GM19240 (cell line): ENCODE results near the gene PRRC2B.
"Not testable (repeated sequence)": the region's sequence is repeated elsewhere in the genome, so short reads cannot be mapped to it uniquely, and the experiment has no call there.

Experiments
- DNase-seq: peaks from one replicate; pipeline ENCODE4 v3.0.0; 2011; ENCODE audit warnings: low spot score; ENCODE audit not compliant: insufficient read length

The PRRC2B gene

DNA sequence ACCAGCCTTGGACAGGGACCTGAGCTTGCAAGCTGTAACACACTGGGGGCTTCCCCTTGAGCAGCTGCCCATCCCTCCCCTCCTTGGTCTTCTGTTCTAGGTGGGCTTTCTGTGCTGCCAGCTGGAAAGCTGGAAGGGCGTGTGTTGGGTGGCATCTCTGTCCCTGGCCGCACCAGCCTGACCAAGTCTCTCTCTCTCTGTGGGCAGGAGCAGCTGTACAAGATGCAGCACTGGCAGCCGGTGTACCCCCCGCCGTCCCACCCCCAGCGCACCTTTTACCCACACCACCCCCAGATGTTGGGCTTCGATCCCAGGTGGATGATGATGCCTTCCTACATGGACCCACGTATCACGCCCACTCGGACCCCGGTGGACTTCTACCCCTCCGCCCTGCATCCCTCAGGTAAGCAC, 76.7 kb downstream of the PRRC2B start:
- DNase-seq = no peak

DNA sequence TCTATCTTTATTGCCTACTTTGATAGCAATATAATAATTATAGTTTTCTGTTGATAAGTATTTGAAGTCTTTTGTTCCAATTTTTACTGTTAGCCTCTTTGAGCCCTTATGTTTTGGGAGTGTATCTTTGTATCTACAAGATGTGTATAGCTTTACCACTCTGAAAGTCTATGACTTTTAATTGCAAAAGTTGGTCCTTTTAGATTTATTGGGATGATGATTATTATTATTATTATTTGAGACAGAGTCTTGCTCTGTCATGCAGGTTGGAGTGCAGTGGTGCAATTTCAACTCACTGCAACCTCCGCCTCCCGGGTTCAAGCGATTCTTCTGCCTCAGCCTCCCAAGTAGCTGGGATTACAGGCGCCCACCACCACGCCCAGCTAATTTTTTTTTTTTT, 78.2 kb downstream of the PRRC2B start:
- not testable (repeated sequence) for DNase-seq

DNA sequence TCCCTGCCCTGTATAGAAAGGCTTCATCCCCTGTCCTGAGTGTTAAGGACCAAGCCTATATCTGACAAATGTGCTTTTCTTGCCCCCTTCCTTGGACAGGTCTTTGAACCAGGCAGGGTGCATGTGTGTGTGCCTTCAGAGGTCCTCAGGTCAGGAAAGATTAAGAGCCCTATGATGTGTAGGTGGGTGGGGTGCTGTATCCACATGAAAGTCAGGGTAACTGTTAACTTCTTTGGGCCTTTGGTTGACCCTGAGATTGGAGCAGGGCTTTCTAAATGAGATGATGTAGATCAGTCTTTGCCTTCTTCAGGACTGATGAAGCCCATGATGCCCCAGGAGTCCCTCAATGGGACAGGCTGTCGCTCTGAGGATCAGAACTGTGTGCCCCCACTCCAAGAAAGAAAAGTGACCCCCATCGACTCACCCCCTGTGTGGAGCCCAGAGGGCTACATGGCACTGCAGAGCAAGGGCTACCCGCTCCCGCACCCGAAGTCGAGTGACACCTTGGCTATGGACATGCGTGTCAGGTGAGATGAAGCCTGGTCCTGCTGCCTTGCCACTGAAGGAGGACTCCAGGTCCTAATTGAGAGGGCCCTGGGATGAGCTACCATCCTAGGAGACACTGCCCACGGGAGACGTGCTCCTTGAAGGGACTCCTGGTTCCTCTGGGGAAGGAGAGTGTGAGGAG, 79.5 kb downstream of the PRRC2B start:
- DNase-seq = no peak

DNA sequence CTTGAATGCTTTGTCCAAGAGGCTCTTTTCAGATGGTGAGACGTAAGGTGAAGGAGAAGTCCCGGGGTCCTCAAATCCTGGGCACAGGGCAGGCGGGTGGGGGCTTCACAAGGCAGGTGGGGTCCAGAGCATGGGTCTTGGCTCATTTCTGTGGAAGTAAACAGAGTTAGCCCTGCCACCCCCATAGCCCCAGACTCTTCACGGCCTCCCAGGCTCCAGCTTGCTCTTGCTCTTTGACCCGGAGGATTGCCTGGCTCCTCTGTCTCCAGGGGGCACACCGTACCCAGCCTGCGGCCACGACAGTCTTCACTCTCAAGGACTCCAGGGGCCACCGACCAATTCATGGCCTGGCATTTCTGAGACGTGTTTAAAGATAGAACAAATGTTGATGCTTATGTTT, 80.0 kb downstream of the PRRC2B start:
- DNase-seq = no peak

DNA sequence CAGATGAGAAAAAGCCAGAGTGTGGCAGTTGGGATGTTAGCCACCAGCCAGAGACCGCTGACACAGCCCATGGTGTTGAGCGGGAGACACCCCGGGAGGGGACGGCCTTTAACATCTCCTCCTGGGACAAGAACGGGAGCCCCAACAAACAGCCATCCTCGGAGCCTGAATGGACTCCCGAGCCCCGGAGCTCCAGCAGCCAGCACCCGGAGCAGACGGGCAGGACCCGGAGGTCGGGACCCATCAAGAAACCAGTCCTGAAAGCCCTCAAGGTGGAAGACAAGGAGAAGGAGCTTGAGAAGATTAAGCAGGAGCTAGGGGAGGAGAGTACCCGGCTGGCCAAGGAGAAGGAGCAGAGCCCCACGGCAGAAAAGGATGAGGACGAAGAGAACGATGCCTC, 80.8 kb downstream of the PRRC2B start:
- no peak for DNase-seq

DNA sequence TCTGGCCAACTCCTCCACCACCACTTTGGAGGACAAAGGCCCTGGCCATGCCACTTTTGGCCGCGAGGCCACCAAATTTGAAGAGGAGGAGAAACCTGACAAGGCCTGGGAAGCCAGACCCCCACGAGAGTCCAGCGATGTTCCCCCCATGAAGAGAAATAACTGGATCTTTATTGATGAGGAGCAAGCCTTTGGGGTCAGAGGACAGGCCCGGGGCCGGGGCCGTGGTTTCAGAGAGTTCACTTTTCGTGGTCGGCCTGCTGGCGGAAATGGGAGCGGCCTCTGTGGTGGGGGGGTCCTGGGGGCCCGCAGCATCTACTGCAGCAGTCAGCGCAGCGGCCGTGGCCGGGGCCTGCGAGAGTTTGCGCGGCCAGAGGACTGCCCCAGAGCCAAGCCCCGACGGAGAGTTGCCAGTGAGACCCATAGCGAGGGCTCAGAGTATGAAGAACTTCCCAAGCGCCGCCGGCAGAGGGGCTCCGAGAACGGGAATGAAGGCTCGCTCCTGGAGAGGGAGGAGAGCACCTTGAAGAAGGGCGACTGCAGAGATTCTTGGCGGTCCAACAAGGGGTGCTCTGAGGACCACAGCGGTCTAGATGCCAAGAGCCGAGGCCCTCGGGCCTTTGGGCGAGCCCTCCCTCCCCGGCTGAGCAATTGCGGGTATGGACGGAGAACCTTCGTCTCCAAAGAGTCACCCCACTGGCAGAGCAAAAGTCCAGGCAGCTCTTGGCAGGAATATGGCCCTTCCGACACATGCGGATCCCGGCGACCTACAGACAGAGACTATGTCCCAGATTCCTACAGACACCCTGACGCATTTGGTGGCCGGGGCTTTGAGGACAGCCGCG, 81.4 kb downstream of the PRRC2B start:
- DNase-seq = no peak

DNA sequence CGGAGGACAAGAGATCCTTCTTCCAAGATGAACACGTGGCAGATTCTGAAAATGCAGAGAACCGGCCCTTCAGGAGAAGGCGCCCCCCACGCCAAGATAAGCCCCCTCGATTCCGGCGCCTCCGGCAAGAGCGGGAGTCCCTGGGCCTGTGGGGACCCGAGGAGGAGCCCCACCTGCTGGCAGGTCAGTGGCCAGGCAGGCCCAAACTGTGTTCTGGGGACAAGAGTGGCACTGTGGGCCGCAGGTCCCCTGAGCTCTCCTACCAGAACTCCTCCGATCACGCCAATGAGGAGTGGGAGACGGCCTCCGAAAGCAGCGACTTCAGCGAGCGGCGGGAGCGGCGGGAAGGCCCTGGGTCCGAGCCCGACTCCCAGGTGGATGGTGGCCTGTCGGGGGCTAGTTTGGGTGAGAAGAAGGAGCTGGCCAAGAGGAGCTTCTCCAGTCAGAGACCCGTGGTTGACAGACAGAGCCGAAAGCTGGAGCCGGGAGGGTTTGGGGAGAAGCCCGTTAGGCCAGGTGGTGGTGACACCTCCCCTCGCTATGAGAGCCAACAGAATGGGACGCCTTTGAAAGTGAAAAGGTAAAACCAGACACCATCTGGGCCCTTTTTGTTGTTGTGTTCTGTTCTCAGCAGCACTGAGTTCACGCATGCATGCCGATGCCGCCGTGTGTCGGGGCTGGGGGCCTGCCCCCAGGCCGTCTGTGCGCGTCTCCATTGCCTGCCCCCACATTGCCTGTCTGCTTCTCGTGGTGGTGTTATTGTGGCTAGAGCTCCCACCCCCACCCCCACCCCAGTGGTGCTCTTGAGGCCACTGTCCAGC, 82.3 kb downstream of the PRRC2B start:
- DNase-seq = no peak

DNA sequence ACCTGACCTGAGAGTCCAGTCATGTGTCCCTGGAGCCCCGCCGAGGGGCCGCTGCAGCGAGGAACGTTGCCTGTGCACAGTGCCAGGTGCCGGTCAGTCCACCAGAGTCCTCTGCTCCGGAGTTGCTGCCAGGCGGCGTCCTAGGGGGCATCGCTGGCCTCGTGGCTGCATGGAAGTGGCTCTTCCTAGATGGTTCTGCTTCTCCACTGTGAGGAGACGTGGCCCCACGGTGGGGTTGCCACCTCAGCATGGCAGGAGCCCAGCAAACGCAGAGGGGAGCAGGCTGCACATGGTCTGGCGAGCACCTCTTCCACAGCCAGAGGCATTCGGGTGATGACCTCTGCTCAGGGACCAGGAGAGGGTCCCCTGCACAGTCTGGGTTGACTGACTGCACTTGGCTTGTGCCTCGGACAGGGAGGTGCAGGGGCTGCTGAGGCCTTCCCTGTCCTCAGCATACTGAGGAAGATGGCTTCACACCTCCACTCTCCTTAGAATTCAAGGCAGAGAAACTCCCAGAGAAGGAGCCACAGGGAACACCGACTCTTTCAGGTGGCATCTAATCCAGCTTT, 83.0 kb downstream of the PRRC2B start:
- DNase-seq = no peak

DNA sequence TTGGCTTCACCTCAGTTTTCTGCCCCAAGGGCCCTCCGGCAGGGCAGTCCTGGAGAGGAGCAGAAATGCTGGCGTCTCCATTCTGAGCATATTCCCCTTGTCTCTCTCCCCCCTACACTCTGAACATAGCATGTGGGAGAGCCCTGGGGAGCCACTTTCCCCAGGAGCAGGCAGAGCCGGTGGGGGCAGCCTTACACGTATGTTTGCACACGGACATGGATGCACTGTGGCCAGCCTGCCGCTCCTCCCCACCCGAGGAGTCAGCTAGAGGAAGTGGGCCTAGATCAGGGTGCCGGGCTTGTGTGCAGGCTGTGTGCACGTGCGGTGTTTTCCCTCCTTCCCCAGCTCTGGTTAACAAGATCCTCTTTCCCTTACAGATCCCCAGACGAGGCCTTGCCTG, 83.5 kb downstream of the PRRC2B start:
- DNase-seq = no peak

DNA sequence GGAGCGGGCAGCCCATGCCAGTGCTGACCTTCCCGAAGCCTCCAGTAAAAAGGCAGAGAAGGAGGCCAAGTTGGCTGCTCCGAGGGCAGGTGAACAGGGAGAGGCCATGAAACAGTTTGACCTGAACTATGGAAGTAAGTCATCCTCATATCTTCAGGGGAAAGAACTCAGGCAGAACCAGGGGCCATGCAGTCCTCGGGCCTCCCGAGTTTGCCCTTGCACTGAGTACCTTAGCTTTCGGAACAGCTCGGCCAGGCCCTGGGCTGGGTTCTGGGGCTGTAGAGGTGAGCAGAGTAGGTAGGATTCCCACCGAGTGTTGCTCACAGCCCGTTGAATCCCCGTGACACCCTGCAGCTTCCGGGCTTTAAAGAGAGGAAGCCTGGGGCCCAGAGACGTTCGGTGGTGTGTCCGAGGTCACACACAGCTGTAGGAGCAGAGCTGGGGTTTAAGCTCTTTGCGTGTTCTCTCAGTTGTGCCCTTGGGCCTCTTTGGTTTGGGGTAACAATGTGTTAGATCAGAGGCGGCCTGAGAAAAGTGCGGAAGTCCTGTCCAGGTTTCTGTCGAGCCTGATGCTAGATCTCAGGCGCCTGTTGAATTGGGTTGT, 84.0 kb downstream of the PRRC2B start:
- no peak for DNase-seq

DNA sequence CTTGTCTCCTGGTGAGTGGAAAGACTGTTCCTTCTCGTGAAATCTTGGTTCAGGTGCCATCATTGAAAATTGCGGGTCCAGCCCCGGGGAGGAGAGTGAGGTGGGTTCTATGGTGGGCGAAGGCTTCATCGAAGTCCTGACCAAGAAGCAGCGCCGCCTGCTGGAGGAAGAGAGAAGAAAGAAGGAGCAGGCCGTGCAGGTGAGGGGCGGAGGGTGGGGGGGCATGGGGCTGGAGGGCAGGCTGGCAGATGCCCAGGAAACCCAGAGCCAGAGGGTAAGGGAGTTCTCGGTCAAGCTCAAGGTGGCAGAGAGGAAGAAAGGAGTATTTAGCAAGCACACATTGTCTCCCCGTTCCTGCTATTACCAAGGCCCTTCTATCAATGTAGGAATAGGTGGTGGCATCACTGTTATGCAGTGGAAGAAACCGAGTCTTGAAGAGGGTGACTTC, 84.6 kb downstream of the PRRC2B start:
- no peak for DNase-seq

DNA sequence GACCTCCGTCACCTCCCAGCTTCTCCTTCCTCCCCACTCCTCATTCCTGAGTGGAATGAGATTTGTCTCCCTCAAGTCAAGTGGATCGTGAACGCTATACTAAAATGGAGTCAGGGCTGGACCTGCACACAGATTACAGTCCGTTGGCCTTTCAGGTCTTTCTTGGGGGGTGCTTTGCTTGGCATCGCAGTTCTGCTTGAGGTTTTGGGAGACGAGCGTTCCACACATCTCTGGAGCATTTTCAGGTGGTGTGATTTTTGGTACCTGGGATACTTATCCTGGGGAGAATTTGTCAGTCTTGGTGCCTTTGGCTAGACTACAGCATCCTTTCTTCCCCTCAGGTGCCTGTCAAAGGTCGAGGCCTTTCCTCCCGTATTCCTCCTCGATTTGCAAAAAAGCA, 85.0 kb downstream of the PRRC2B start:
- DNase-seq = no peak

DNA sequence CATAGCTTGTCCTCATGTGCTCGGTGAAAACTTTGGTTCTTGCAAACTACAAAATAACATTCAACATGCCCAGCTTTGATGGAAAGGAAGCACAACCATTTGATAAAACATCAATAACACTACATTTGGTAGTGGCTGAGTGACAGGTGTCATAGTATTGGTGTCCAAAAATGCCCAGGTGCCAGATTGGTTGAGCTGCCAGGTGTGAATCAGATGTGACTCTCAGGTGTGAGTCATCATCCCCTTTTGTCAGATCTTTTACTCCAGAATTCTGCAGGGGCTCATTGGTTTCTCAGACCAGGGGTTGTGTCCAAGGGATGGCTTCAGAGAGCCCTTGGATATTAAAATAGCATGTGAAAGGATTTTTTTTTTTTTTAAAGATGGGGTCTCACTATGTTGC, 86.4 kb downstream of the PRRC2B start:
- no peak for DNase-seq

DNA sequence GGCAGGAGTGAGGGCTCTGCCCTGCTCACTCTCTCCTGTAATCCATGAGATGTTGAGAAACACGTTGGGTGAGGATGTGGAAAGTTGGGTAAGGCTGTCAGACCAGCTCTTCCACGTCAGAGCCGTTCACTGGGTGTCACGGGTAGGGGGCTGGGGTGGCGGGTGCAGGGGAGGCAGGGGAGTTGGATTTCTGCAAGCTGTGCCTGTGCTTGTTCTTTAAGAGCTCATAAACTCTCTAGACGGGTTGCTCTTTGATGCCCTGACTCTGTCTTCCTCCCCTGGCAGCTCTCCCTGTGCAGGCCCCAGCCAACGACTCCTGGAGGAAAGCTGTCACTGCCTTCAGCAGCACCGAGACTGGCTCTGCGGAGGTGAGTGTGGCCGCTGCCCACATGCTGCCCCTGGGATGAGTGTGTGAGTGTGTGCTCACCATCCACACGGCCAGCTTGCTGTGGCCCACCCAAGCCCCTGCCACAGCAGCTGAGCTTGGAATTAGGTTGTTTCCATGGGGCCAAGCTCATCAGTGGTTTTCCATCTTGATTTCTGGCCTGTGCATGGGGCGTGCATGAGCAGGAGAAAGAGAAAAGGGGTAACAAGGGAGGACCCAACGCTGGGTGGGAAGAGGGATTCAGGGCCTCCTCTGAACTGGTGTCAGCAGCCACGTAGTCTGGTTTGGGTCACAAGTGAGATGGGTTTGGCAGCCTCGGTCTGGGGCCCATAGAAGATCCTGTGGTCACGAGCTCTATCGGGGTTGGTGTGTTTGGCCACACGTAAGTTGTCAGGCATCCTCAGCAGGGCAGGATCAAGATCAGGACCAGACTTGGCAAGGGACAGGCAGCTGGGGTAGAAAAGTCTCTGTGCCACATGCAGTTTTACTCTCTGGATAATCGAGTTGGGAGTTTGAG, 87.8 kb downstream of the PRRC2B start:
- no peak for DNase-seq

DNA sequence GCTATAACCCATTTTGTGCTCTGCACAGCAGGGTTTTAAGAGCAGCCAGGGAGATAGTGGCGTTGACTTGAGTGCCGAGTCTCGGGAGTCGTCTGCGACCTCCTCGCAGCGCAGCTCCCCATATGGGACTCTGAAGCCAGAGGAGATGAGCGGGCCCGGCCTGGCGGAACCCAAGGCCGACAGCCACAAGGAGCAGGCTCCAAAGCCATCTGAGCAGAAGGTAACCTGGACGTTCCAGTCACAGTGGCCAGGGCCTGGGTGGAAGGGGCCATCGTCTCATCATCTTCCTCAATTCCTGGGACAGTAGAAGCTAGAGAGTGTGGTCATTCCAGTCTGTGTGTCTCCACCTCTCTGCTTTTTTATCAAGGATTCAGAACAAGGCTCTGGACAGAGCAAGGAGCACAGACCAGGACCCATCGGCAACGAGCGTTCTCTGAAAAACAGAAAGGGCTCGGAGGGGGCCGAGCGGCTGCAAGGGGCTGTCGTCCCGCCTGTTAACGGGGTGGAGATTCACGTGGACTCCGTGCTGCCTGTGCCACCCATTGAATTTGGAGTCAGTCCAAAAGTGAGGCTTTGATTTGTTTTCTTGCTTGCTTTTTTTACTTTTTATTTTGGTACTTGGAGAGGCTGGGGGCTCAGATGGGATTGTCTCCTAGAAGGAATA, 88.6 kb downstream of the PRRC2B start:
- no peak for DNase-seq

DNA sequence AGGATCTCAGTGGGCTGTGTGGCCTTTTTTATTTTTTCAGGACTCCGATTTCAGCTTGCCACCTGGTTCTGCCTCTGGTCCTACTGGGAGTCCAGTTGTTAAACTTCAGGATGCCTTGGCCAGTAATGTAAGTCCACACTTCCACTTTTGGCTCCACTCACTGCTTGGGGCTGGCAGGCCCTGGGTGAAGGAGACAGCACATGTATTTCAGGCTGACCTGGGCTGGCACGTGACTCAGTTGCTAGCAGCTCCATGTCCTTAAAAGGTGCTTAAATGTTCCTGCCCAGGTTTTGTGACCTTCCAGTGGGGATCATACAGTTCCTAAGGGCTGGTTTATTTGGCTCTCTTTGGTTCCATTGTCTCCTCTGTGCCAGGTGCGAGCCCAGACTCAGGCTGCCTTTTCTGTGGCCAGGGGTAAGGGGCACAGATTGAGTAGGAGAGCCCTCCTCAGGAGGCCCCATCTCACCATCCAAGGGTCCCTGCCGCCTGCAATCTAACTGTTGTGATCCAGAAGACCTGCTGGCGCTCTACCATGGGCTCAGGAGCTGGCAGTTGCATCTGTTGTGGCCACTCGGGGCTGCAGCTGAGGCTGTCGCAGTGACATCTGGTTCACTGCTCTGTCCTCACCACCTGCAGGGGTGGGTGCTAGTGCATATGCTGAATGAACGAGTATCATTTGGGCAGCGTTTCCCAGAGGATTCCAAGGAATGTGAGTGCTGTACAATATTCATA, 89.6 kb downstream of the PRRC2B start:
- DNase-seq = no peak

DNA sequence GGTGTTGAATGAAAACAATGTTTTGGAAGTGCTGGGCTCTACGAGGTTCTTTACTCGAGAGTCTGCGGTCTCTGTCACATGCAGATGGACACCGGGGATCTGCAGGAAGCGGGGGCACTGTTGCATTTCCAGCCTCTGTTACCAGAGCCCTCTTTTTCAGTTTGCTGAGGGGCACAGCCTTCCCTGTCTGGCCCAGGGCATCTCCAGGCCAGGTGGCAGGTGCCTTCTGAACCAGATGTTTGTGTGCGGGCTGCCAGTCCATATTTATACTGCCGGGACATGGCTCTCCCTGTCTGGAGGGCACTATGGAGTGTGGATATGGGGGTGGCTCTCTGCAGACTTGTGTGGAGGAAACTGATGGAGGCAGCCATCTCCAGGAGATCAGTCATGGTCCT, 90.2 kb downstream of the PRRC2B start:
- DNase-seq = no peak

DNA sequence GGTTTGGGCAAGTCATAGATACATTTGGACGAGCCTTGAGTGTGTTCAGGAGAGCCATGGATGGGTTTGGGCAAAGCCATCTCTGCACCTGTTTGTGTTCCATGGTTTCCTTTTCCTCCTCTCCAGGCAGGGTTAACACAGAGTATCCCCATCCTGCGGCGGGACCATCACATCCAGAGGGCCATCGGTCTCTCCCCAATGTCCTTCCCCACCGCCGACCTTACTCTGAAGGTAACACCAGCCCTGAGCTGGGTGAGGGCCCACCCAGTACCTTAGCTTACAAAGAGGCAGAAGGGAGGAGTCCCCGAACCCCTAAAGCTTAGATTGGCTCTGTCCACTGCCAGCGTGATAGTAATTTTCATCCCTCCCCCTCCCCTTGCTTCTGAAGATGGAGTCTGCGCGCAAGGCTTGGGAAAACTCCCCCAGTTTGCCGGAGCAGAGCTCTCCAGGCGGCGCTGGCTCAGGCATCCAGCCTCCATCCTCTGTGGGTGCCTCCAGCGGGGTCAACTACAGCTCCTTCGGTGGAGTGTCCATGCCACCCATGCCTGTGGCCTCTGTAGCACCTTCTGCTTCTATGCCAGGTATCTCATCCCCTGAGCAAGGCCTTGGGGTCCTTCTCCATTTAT, 90.8 kb downstream of the PRRC2B start:
- no peak for DNase-seq

DNA sequence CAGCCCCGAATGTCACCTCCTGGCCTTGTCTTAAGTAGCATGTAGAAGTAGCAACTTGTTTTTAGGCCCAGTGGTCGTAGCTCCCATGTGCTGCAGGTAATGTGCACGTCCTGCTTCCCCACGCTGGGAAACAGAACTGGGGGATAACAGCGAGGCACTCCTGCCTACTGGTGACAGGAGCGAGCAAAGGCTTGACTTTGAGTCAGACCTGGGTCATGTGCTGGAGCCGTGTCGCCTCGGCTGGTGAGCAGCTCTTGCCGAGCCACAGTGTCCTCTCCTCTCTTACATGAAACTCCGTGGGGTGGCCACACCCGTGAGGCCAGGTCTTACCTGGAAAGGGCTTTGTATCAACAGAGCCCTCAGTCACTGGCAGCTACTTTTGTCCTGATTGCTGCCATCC, 91.3 kb downstream of the PRRC2B start:
- no peak for DNase-seq
